Aorta (tissue), 5 donors: ENCODE results near the gene MCM5. TPM values are rescaled to one million over a fixed set of nuclear protein-coding genes. Genes with fewer than 3 reads are reported as not detected.

Experiments used
- ATAC-seq: fragments of 200-7000 bp; cut with Tn5 transposase; one replicate; pipeline ENCODE4 v1.9.1; 2022; ENCODE audit warnings: moderate library complexity; ENCODE audit not compliant: low FRiP score
- DNase-seq, 2 donors: peaks; one replicate each; pipeline ENCODE4 v3.0.0-alpha.2; 2020
- H3K27ac ChIP-seq, 2 donors: one replicate each; pipeline ENCODE4 v1.5.1; 2013; ENCODE audit warnings: low read length in 2 of 2, mild to moderate bottlenecking in 2 of 2, moderate library complexity in 2 of 2, control low read depth in 1 of 2, inconsistent platforms in 1 of 2, low read depth in 1 of 2
- H3K27me3 ChIP-seq, 2 donors: one replicate each; pipeline ENCODE4 v1.6.1; 2013; ENCODE audit warnings: control low read depth in 1 of 2, low read length in 1 of 2, mild to moderate bottlenecking in 1 of 2, moderate library complexity in 1 of 2; ENCODE audit not compliant: insufficient read depth in 2 of 2, control insufficient read depth in 1 of 2
- H3K36me3 ChIP-seq, 2 donors: one replicate each; pipeline ENCODE4 v1.6.1; 2013; ENCODE audit warnings: control low read depth in 1 of 2, low read length in 1 of 2, mild to moderate bottlenecking in 1 of 2; ENCODE audit not compliant: insufficient read depth in 2 of 2, control insufficient read depth in 1 of 2
- H3K4me1 ChIP-seq, 2 donors: one replicate each; pipeline ENCODE4 v1.6.1; 2013; ENCODE audit warnings: low read length in 2 of 2, control low read depth in 1 of 2, mild to moderate bottlenecking in 1 of 2, moderate library complexity in 1 of 2; ENCODE audit not compliant: insufficient read depth in 2 of 2, control insufficient read depth in 1 of 2
- H3K4me3 ChIP-seq, 2 donors: one replicate each; pipeline ENCODE4 v1.5.1; 2013; ENCODE audit warnings: low read length in 2 of 2, control low read depth in 1 of 2, mild to moderate bottlenecking in 1 of 2
- H3K9me3 ChIP-seq: one replicate; pipeline ENCODE4 v1.6.1; 2013; ENCODE audit warnings: mild to moderate bottlenecking, low read length; ENCODE audit not compliant: control insufficient read depth
- WGBS, 2 donors: extraction: QIAGEN DNeasy Blood & Tissue Kit; methylation state at CpG; one replicate each; pipeline ENCODE4 v1.1.7; 2013; 5-methylcytosine and 5-hydroxymethylcytosine counted together
- intact Hi-C, 2 donors: fragments of 100-400 bp; cut with DNase I; formaldehyde crosslinking; loops; one replicate each; pipeline versions ENCODE4 v1.14.2 to v1.15.0; 2022
- polyA plus RNA-seq, 2 donors: library from polyadenylated mRNA; stranded (reverse); fragments of 200-250 nt; gene quantifications; one replicate each; pipeline ENCODE4 v1.2.3, GENCODE V29; 2013
- total RNA-seq, 2 donors: library from RNA; stranded (reverse); fragmentation: NEBNext Ultra II Directional; extraction: Animal tissue kit (Norgen Biotek cat#: 25700); gene quantifications; one replicate each; pipeline ENCODE4 v1.2.1, GENCODE V29; 2021
- donor health status: healthy with polysubstance abuse.
- donor health status: Bipolar disorder and iron deficiency.
- donor health status: DM: no; HTN: no; CAD: no.
- donor health status: DM: no; HTN: no; CAD: no.
- donor health status: DM: yes; HTN: yes; CAD: no.

Gene MCM5
- total and polyA plus RNA-seq, 4 donors, result 4.0 to 24.8 (median 19.9) TPM

GRCh38 chr22:35448523-35448922, 48.6 kb downstream of the MCM5 start:
- Histone ChIP-seq H3K4me3 (no peak overlapping the region), H3K27ac (no peak overlapping the region), H3K36me3 (no peaks in the 10 kb centered on the region), H3K27me3 (no peaks in the 10 kb centered on the region), H3K9me3 (no peaks in the 10 kb centered on the region), H3K4me1 (no peaks in the 10 kb centered on the region)
- ATAC-seq (no peak), DNase-seq (no peak)
- intact Hi-C loops, result no loop called here
- WGBS, 2 donors, result 93 to 94% methylated on average over 8 of the region's 8 CpGs

GRCh38 chr22:35449829-35450689, 50.1 kb downstream of the MCM5 start:
- Histone ChIP-seq H3K4me3 (no peak overlapping the region), H3K9me3 (no peaks in the 10 kb centered on the region), H3K27ac (no peak overlapping the region), H3K36me3 (no peaks in the 10 kb centered on the region), H3K4me1 (no peaks in the 10 kb centered on the region), H3K27me3 (no peaks in the 10 kb centered on the region)
- ATAC-seq (no peak), DNase-seq (no peak)
- 95% methylated on average over 17 of the region's 17 CpGs for WGBS, 2 donors
- intact Hi-C loops, result loop anchor here in 1 of 2 donors (10.0 kb wide), 1 partner anchor 65 kb away; no protein-coding TSS in a partner anchor

GRCh38 chr22:35450824-35451569, 51.1 kb downstream of the MCM5 start:
- Histone ChIP-seq H3K4me3 (no peak overlapping the region), H3K9me3 (no peaks in the 10 kb centered on the region), H3K27me3 (no peaks in the 10 kb centered on the region), H3K36me3 (no peaks in the 10 kb centered on the region), H3K4me1 (no peaks in the 10 kb centered on the region), H3K27ac (no peak overlapping the region)
- 83 to 86% methylated on average over 18 of the region's 18 CpGs for WGBS, 2 donors
- DNase-seq (no peak), ATAC-seq (no peak)
- intact Hi-C loops, result loop anchor here in 1 of 2 donors (10.0 kb wide), 1 partner anchor 64 kb away; no protein-coding TSS in a partner anchor

DNA sequence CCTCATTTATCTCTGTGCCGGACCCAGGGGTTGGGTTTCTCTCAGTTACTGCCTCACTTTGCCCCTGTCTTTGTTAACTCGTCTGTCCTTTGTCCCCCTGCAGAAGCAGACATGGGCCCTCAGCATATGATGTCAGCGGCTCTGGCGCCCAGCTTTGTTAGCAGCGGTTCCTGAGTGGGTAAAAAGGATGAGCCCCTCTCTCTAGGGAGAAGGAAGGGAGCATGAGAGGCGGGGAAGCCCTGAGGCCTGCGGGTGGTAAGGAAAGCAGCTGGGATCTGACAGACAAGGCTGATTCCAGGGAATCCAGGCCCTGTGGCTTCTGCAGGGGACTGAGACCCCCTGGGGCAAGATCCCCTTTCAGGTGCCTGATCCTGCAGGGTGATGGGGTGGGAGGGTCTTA, 51.7 kb downstream of the MCM5 start:
- WGBS, 2 donors, result 90% methylated on average over 7 of the region's 7 CpGs
- intact Hi-C loops, result loop anchor here in 1 of 2 donors (10.0 kb wide), 1 partner anchor 63 kb away; no protein-coding TSS in a partner anchor
- H3K36me3 ChIP-seq, result no peaks in the 10 kb centered on the region
- H3K27me3 ChIP-seq, result no peaks in the 10 kb centered on the region
- no peak overlapping the region for H3K27ac ChIP-seq
- H3K9me3 ChIP-seq, result no peaks in the 10 kb centered on the region
- DNase-seq (no peak), ATAC-seq (no peak)
- H3K4me1 ChIP-seq, result no peaks in the 10 kb centered on the region
- no peak overlapping the region for H3K4me3 ChIP-seq

- ATAC-seq (no peak), DNase-seq (no peak)
- H3K4me1 ChIP-seq, result no peaks in the 10 kb centered on the region
- no peak overlapping the region for H3K27ac ChIP-seq
- no peaks in the 10 kb centered on the region for H3K9me3 ChIP-seq
- no peak overlapping the region for H3K4me3 ChIP-seq
- intact Hi-C loops, result loop anchor here in 1 of 2 donors (10.0 kb wide), 1 partner anchor 62 kb away; no protein-coding TSS in a partner anchor
- 84 to 89% methylated on average over 15 of the region's 15 CpGs for WGBS, 2 donors
- no peaks in the 10 kb centered on the region for H3K27me3 ChIP-seq
- H3K36me3 ChIP-seq, result no peaks in the 10 kb centered on the region
Observed at GRCh38 chr22:35452351-35452781, 52.4 kb downstream of the MCM5 start.

GRCh38 chr22:35452810-35453743, 53.1 kb downstream of the MCM5 start:
- DNase-seq (no peak), ATAC-seq (no peak)
- intact Hi-C loops, result loop anchor here in 1 of 2 donors (10.0 kb wide), 1 partner anchor 62 kb away; no protein-coding TSS in a partner anchor
- H3K27me3 ChIP-seq, result no peaks in the 10 kb centered on the region
- H3K27ac ChIP-seq, result no peak overlapping the region
- H3K36me3 ChIP-seq, result no peaks in the 10 kb centered on the region
- WGBS, 2 donors, result 79 to 83% methylated on average over 13 of the region's 13 CpGs
- no peaks in the 10 kb centered on the region for H3K4me1 ChIP-seq
- H3K9me3 ChIP-seq, result no peaks in the 10 kb centered on the region
- no peak overlapping the region for H3K4me3 ChIP-seq

DNA sequence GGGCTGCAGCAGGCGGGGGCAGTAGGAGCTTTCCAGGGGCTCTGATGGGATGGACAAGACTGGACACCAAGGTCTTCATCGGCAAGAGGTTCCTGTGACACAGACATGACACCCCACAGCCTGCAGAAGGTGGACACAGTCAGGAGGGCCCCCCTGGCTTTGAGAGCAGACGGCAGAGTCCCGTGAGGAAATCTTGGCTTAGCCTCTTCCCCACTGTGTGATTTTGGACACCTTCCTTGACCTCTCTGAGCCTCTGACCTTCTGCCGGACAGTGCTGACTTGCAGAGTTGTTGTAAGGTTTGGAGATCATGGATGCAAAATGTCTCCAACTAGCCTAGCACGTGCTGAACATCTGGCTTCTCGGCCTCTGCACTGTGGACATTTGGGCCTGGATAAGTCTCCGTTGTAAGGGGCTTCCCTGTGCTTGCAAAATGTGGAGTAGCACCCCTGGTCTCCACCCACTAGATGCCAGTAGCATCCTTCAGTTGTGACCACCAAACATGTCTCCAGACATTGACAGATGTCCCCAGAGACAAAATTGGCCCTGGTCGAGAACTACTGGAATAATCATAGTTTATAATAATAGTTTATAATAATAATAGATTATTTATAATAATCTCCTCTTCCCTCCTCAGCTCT, 54.6 kb downstream of the MCM5 start:
- no peak for ATAC-seq
- no peak overlapping the region for H3K4me3 ChIP-seq
- H3K27me3 ChIP-seq, result no peaks in the 10 kb centered on the region
- H3K36me3 ChIP-seq, result no peaks in the 10 kb centered on the region
- H3K4me1 ChIP-seq, result no peaks in the 10 kb centered on the region
- 55 to 58% methylated on average over 9 of the region's 9 CpGs for WGBS, 2 donors
- H3K27ac ChIP-seq, result no peak overlapping the region
- H3K9me3 ChIP-seq, result no peaks in the 10 kb centered on the region
- intact Hi-C loops, result loop anchor here in 1 of 2 donors (10.0 kb wide), 1 partner anchor 60 kb away; no protein-coding TSS in a partner anchor
- DNase-seq, result no peak
